ENCODE results near the gene COL23A1. TPM values are rescaled to one million over a fixed set of nuclear protein-coding genes. Genes with fewer than 3 reads are reported as not detected.

Gene COL23A1
- polyA plus RNA-seq, 1 donor from 2014 or later: 0.18 TPM

- Mint-ChIP-seq H3K27ac (no peak overlapping the region), H3K4me1 (peaks cover 0 to 6% (median 5%) of the 10 kb centered on the region in 3 donors), H3K9me3 (no peaks in the 10 kb centered on the region), H3K27me3 (peaks cover 19% of the 10 kb centered on the region), H3K36me3 (no peaks in the 10 kb centered on the region), H3K4me3 (no peak overlapping the region)
Measured at GRCh38 chr5:178357121-178357521, 233.1 kb downstream of the COL23A1 start.

- Mint-ChIP-seq H3K27ac (no peak overlapping the region), H3K36me3 (no peaks in the 10 kb centered on the region), H3K4me1 (peaks cover 0 to 6% (median 5%) of the 10 kb centered on the region in 3 donors), H3K27me3 (peaks cover 19% of the 10 kb centered on the region), H3K9me3 (no peaks in the 10 kb centered on the region), H3K4me3 (peak overlapping the region in 1 of 4 donors; percentile 64)
Measured at GRCh38 chr5:178356431-178356872, 233.7 kb downstream of the COL23A1 start.

- H3K27ac Mint-ChIP-seq: no peak overlapping the region
- no peaks in the 10 kb centered on the region for H3K9me3 Mint-ChIP-seq
- H3K36me3 Mint-ChIP-seq: no peaks in the 10 kb centered on the region
- peaks cover 17% of the 10 kb centered on the region for H3K27me3 Mint-ChIP-seq
- peaks cover 0 to 6% (median 5%) of the 10 kb centered on the region in 3 donors for H3K4me1 Mint-ChIP-seq
- peak overlapping the region in 1 of 4 donors; percentile 64 for H3K4me3 Mint-ChIP-seq
Measured at GRCh38 chr5:178355671-178356070, 234.5 kb downstream of the COL23A1 start.

GRCh38 chr5:178353461-178353860, 236.7 kb downstream of the COL23A1 start:
- Mint-ChIP-seq H3K4me1 (peaks cover 0 to 6% (median 3%) of the 10 kb centered on the region in 3 donors), H3K36me3 (no peaks in the 10 kb centered on the region), H3K4me3 (no peak overlapping the region), H3K27me3 (peaks cover 15% of the 10 kb centered on the region), H3K9me3 (no peaks in the 10 kb centered on the region), H3K27ac (no peak overlapping the region)

- Mint-ChIP-seq H3K9me3 (no peaks in the 10 kb centered on the region), H3K36me3 (no peaks in the 10 kb centered on the region), H3K27ac (no peak overlapping the region), H3K4me1 (peaks cover 0 to 6% (median 2%) of the 10 kb centered on the region in 3 donors), H3K4me3 (no peak overlapping the region), H3K27me3 (peaks cover 14% of the 10 kb centered on the region)
Measured at GRCh38 chr5:178352035-178352349, 238.2 kb downstream of the COL23A1 start.

GRCh38 chr5:178351221-178352034, 238.8 kb downstream of the COL23A1 start:
- H3K36me3 Mint-ChIP-seq: no peaks in the 10 kb centered on the region
- H3K4me3 Mint-ChIP-seq: no peak overlapping the region
- H3K9me3 Mint-ChIP-seq: no peaks in the 10 kb centered on the region
- H3K27ac Mint-ChIP-seq: no peak overlapping the region
- H3K4me1 Mint-ChIP-seq: peaks cover 0 to 6% (median 2%) of the 10 kb centered on the region in 3 donors
- H3K27me3 Mint-ChIP-seq: peaks cover 13% of the 10 kb centered on the region

- H3K4me1 Mint-ChIP-seq: no peaks in the 10 kb centered on the region
- H3K27ac Mint-ChIP-seq: peak overlapping the region in 1 of 3 donors; percentile 2
- peaks cover 11% of the 10 kb centered on the region for H3K27me3 Mint-ChIP-seq
- H3K9me3 Mint-ChIP-seq: no peaks in the 10 kb centered on the region
- no peak overlapping the region for H3K4me3 Mint-ChIP-seq
- H3K36me3 Mint-ChIP-seq: no peaks in the 10 kb centered on the region
Measured at GRCh38 chr5:178350361-178351220, 239.6 kb downstream of the COL23A1 start.

GRCh38 chr5:178349625-178350353, 240.4 kb downstream of the COL23A1 start:
- Mint-ChIP-seq H3K4me1 (no peaks in the 10 kb centered on the region), H3K27me3 (peaks cover 11% of the 10 kb centered on the region), H3K36me3 (no peaks in the 10 kb centered on the region), H3K9me3 (no peaks in the 10 kb centered on the region), H3K27ac (peak overlapping the region in 1 of 3 donors; percentile 2), H3K4me3 (no peak overlapping the region)

- Mint-ChIP-seq H3K27me3 (peaks cover 9% of the 10 kb centered on the region), H3K27ac (no peak overlapping the region), H3K36me3 (no peaks in the 10 kb centered on the region), H3K4me3 (no peak overlapping the region), H3K4me1 (no peaks in the 10 kb centered on the region), H3K9me3 (no peaks in the 10 kb centered on the region)
Measured at GRCh38 chr5:178349075-178349511, 241.1 kb downstream of the COL23A1 start.

- Mint-ChIP-seq H3K9me3 (no peaks in the 10 kb centered on the region), H3K4me3 (no peak overlapping the region), H3K4me1 (no peaks in the 10 kb centered on the region), H3K27ac (no peak overlapping the region), H3K36me3 (no peaks in the 10 kb centered on the region), H3K27me3 (peaks cover 6% of the 10 kb centered on the region)
Measured at GRCh38 chr5:178348356-178349074, 241.7 kb downstream of the COL23A1 start.

GRCh38 chr5:178347956-178348355, 242.2 kb downstream of the COL23A1 start:
- H3K4me1 Mint-ChIP-seq: no peaks in the 10 kb centered on the region
- H3K27me3 Mint-ChIP-seq: peaks cover 3% of the 10 kb centered on the region
- no peaks in the 10 kb centered on the region for H3K36me3 Mint-ChIP-seq
- no peaks in the 10 kb centered on the region for H3K9me3 Mint-ChIP-seq
- no peak overlapping the region for H3K27ac Mint-ChIP-seq
- H3K4me3 Mint-ChIP-seq: no peak overlapping the region

GRCh38 chr5:178346607-178347334, 243.4 kb downstream of the COL23A1 start:
- H3K27ac Mint-ChIP-seq: no peak overlapping the region
- no peaks in the 10 kb centered on the region for H3K4me1 Mint-ChIP-seq
- H3K36me3 Mint-ChIP-seq: no peaks in the 10 kb centered on the region
- H3K4me3 Mint-ChIP-seq: no peak overlapping the region
- H3K27me3 Mint-ChIP-seq: peaks cover 3% of the 10 kb centered on the region
- no peaks in the 10 kb centered on the region for H3K9me3 Mint-ChIP-seq

GRCh38 chr5:178343306-178343705, 246.9 kb downstream of the COL23A1 start:
- no peaks in the 10 kb centered on the region for H3K36me3 Mint-ChIP-seq
- H3K27me3 Mint-ChIP-seq: no peaks in the 10 kb centered on the region
- no peak overlapping the region for H3K4me3 Mint-ChIP-seq
- no peak overlapping the region for H3K27ac Mint-ChIP-seq
- H3K9me3 Mint-ChIP-seq: no peaks in the 10 kb centered on the region
- peaks cover 0 to 3% (median 0%) of the 10 kb centered on the region in 3 donors for H3K4me1 Mint-ChIP-seq

- peaks cover 3% of the 10 kb centered on the region for H3K27me3 Mint-ChIP-seq
- H3K36me3 Mint-ChIP-seq: no peaks in the 10 kb centered on the region
- H3K27ac Mint-ChIP-seq: no peak overlapping the region
- H3K4me3 Mint-ChIP-seq: no peak overlapping the region
- no peaks in the 10 kb centered on the region for H3K9me3 Mint-ChIP-seq
- H3K4me1 Mint-ChIP-seq: peaks cover 0 to 3% (median 0%) of the 10 kb centered on the region in 3 donors
Measured at GRCh38 chr5:178341851-178342140, 248.4 kb downstream of the COL23A1 start.

All from IgD-negative memory B cell (primary cell).